CD4-positive, alpha-beta T cell (primary cell): ENCODE results near the gene PPCDC. TPM values are rescaled to one million over a fixed set of nuclear protein-coding genes. Genes with fewer than 3 reads are reported as not detected.
A peak's percentile ranks its signal among the peaks of the same experiment; 100 is the strongest.

Experiments
- ATAC-seq: fragments of 200-7000 bp; cut with Tn5 transposase; one replicate; pipeline ENCODE4 v1.10.0; 2022; ENCODE audit warnings: mild to moderate bottlenecking; ENCODE audit not compliant: poor library complexity
- CTCF ChIA-PET: fragments of 350-600 bp; sonication (Branson Sonifier 250); formaldehyde crosslinking; loops from one replicate; lab custom pipeline; 2021; ENCODE audit warnings: antibody characterized with exemption, inconsistent platforms; lab: Charles Lee
- POLR2A ChIA-PET: fragments of 350-600 bp; sonication (Branson Sonifier 250); formaldehyde crosslinking; loops from one replicate; lab custom pipeline; 2021; ENCODE audit warnings: antibody characterized with exemption, inconsistent platforms; lab: Charles Lee
- DNase-seq, 14 experiments: peaks; one replicate each; pipeline ENCODE4 v3.0.0-alpha.2; 2013 to 2020; ENCODE audit warnings: mixed read lengths in 2 of 14
- H3K27ac ChIP-seq, 2 donors: one replicate each; pipeline versions ENCODE4 v1.5.1 to v1.7.0; 2013; ENCODE audit warnings: low read length in 2 of 2, low read depth in 1 of 2, mild to moderate bottlenecking in 1 of 2
- H3K27me3 ChIP-seq, 2 experiments: 1 replicate in 1 of 2; 2 replicates in 1 of 2; pipeline versions ENCODE4 v1.6.1 to v1.7.0; 2013; ENCODE audit warnings: low read length in 2 of 2, control low read depth in 1 of 2, mild to moderate bottlenecking in 1 of 2, moderate library complexity in 1 of 2; ENCODE audit not compliant: insufficient read depth in 2 of 2, control insufficient read depth in 1 of 2
- H3K36me3 ChIP-seq: one replicate; pipeline ENCODE4 v1.6.1; 2013; ENCODE audit warnings: low read length, control low read depth; ENCODE audit not compliant: insufficient read depth
- H3K4me1 ChIP-seq: one replicate; pipeline ENCODE4 v1.6.1; 2013; ENCODE audit warnings: low read length, control low read depth; ENCODE audit not compliant: insufficient read depth
- H3K4me3 ChIP-seq: one replicate; pipeline ENCODE4 v1.5.1; 2013; ENCODE audit warnings: mild to moderate bottlenecking, low read length, moderate library complexity
- H3K9me3 ChIP-seq, 2 experiments: 1 replicate in 1 of 2; 2 replicates in 1 of 2; pipeline versions ENCODE4 v1.6.1 to v1.7.0; 2013; ENCODE audit warnings: low read length in 2 of 2, mild to moderate bottlenecking in 2 of 2, control low read depth in 1 of 2, moderate library complexity in 1 of 2; ENCODE audit not compliant: control insufficient read depth in 1 of 2, insufficient read depth in 1 of 2
- H3K27ac Mint-ChIP-seq: one replicate; pipeline ENCODE4 v1.8.0; 2020; ENCODE audit warnings: mixed read lengths
- H3K27me3 Mint-ChIP-seq: one replicate; pipeline ENCODE4 v1.8.0; 2021; ENCODE audit warnings: mixed read lengths
- H3K36me3 Mint-ChIP-seq: one replicate; pipeline ENCODE4 v1.8.0; 2021; ENCODE audit warnings: low read depth, mixed read lengths
- H3K4me1 Mint-ChIP-seq: one replicate; pipeline ENCODE4 v1.8.0; 2021; ENCODE audit warnings: low read depth, mixed read lengths
- H3K4me3 Mint-ChIP-seq: one replicate; pipeline ENCODE4 v1.8.0; 2020; ENCODE audit warnings: mild to moderate bottlenecking, mixed read lengths
- H3K9me3 Mint-ChIP-seq: one replicate; pipeline ENCODE4 v1.8.0; 2020; ENCODE audit warnings: mixed read lengths
- intact Hi-C, 2 experiments: fragments of 100-400 bp; cut with DNase I in 1 of 2; cut with micrococcal nuclease in 1 of 2; formaldehyde crosslinking; loops; one replicate each; pipeline versions ENCODE4 v1.15.1 to v1.9.0; 2023 to 2025; cut with DNase I, micrococcal nuclease
- total RNA-seq, 174 experiments: library from RNA in 2 of 174; stranded (reverse) in 2 of 174; gene quantifications; one replicate each; pipeline ENCODE4 v1.2.3 and lab custom pipeline; 2021 to 2026
- TF ChIP-seq, protein P1 (sequence below): fragments of 200-600 bp; IDR thresholded peaks from one replicate; pipeline ENCODE4 v1.8.0; 2022; ENCODE audit warnings: antibody characterized with exemption, mild to moderate bottlenecking

The PPCDC gene
- total RNA-seq, 2 experiments from 2014 or later: 5.5 to 5.8 TPM

DNA sequence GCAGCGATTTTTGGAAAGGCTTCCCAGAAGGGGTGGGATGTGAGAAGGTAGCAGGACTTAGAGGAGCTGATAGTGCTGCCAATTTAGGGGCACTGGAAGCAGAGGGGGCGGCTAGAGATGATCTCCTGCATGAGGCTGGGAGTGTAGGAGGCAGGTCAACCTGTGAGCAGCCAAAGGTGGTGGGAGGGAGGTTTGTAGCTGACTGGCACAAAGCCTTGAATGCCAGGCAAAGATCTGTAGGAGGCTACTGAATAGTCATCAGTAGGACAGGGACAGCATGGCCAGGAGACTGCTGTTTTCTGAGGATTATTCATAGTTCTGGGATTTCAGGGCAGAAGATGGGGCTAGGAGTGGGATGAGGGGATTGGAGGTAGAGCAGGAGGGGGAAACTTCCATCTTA, 25.8 kb upstream of the PPCDC start:
- no peak for ATAC-seq
- CTCF ChIA-PET: no interaction called here
- Mint-ChIP-seq H3K27me3 (peaks cover 19% of the 10 kb centered on the region), H3K9me3 (no peaks in the 10 kb centered on the region), H3K4me1 (peaks cover 22% of the 10 kb centered on the region), H3K27ac (no peak overlapping the region), H3K4me3 (peak overlapping the region; percentile 63), H3K36me3 (no peaks in the 10 kb centered on the region)
- POLR2A ChIA-PET: no interaction called here
- Histone ChIP-seq H3K4me3 (no peak overlapping the region), H3K27ac (no peak overlapping the region), H3K36me3 (no peaks in the 10 kb centered on the region), H3K27me3 (peaks cover 24 to 26% of the 10 kb centered on the region in 2 experiments), H3K9me3 (no peaks in the 10 kb centered on the region), H3K4me1 (peaks cover 16% of the 10 kb centered on the region)
- intact Hi-C loops: loop anchor here (5.0 to 10.0 kb wide), 2 partner anchors 60 to 457 kb away; partner anchors contain the start of genes COX5A (in 1 of the 2) and SIN3A (in 1 of the 2)
- DNase-seq: no peak
- TF ChIP-seq, protein P1, sequence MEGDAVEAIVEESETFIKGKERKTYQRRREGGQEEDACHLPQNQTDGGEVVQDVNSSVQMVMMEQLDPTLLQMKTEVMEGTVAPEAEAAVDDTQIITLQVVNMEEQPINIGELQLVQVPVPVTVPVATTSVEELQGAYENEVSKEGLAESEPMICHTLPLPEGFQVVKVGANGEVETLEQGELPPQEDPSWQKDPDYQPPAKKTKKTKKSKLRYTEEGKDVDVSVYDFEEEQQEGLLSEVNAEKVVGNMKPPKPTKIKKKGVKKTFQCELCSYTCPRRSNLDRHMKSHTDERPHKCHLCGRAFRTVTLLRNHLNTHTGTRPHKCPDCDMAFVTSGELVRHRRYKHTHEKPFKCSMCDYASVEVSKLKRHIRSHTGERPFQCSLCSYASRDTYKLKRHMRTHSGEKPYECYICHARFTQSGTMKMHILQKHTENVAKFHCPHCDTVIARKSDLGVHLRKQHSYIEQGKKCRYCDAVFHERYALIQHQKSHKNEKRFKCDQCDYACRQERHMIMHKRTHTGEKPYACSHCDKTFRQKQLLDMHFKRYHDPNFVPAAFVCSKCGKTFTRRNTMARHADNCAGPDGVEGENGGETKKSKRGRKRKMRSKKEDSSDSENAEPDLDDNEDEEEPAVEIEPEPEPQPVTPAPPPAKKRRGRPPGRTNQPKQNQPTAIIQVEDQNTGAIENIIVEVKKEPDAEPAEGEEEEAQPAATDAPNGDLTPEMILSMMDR: no peak

DNA sequence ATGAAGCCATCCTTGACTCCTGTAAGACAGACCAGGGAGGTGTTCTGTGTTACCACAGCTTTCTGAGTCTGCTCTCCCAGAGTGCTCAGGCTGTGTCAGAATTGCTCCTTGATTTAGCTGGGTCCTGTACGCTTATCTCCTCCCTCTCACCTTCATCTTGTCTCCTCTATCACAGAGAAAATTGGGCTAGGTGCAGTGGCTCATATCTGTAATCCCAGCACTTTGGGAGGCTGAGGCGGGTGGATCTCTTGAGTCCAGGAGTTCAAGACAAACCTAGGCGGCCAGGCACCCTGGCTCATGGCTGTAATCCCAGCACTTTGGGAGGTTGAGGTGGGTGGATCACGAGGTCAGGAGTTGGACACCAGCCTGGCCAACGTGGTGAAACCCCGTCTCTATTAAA, 22.1 kb upstream of the PPCDC start:
- Mint-ChIP-seq H3K4me3 (no peak overlapping the region), H3K36me3 (no peaks in the 10 kb centered on the region), H3K27ac (no peak overlapping the region), H3K4me1 (peaks cover 11% of the 10 kb centered on the region), H3K27me3 (peaks cover 16% of the 10 kb centered on the region), H3K9me3 (no peaks in the 10 kb centered on the region)
- Histone ChIP-seq H3K27ac (no peak overlapping the region), H3K36me3 (no peaks in the 10 kb centered on the region), H3K9me3 (no peaks in the 10 kb centered on the region), H3K4me1 (peaks cover 3% of the 10 kb centered on the region), H3K4me3 (no peak overlapping the region), H3K27me3 (peaks cover 20 to 25% of the 10 kb centered on the region in 2 experiments)
- ATAC-seq (no peak), DNase-seq (no peak)
- ChIA-PET CTCF (no interaction called here), POLR2A (no interaction called here)
- intact Hi-C loops: no loop called here
- TF ChIP-seq, protein P1: no peak

DNA sequence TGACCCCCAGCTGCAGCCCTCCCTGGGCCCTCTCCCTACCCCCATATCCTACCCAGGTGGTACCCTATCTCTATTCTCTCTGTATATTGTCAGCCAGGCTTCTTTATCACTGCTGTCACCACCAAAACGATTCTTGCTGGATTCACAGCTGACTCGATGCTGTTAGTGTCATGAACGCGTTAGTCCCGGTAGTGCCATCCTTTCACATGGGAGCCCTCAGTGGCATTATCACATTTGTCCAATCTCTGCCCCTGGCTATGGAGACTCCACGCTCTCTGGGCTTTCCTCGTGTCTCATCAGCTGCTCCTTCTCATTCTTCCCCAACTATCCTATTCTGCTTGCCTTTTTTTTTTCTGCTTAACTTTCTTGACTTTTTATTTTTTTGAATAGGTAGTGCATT, 21.0 kb upstream of the PPCDC start:
- Mint-ChIP-seq H3K9me3 (no peaks in the 10 kb centered on the region), H3K36me3 (no peaks in the 10 kb centered on the region), H3K27ac (no peak overlapping the region), H3K4me1 (no peaks in the 10 kb centered on the region), H3K27me3 (peaks cover 11% of the 10 kb centered on the region), H3K4me3 (no peak overlapping the region)
- intact Hi-C loops: no loop called here
- ATAC-seq (no peak), DNase-seq (no peak)
- Histone ChIP-seq H3K27me3 (peaks cover 10 to 15% of the 10 kb centered on the region in 2 experiments), H3K4me1 (no peaks in the 10 kb centered on the region), H3K4me3 (no peak overlapping the region), H3K9me3 (no peaks in the 10 kb centered on the region), H3K36me3 (no peaks in the 10 kb centered on the region), H3K27ac (no peak overlapping the region)
- POLR2A ChIA-PET: no interaction called here
- TF ChIP-seq, protein P1: no peak
- CTCF ChIA-PET: interaction anchor here (0.6 kb wide), 1 partner anchor 26 kb away, joined by 3 read pairs; no protein-coding TSS in a partner anchor
